Liver (tissue), 9 donors: ENCODE results near the gene TCF12. TPM values are rescaled to one million over a fixed set of nuclear protein-coding genes. Genes with fewer than 3 reads are reported as not detected.

ENCODE experiments used
- DNase-seq: peaks from one replicate; pipeline ENCODE4 v3.0.0-alpha.2; 2017; ENCODE audit warnings: low spot score
- H3K27ac ChIP-seq, 2 donors: one replicate each; pipeline ENCODE4 v1.7.0; 2013; ENCODE audit warnings: inconsistent platforms in 2 of 2, low read length in 2 of 2, control low read depth in 1 of 2, low read depth in 1 of 2, mild to moderate bottlenecking in 1 of 2
- H3K27me3 ChIP-seq, 4 donors: one replicate each; pipeline versions ENCODE4 v1.6.1 to v1.7.0; 2013; ENCODE audit warnings: low read length in 3 of 4, inconsistent platforms in 1 of 4, mild to moderate bottlenecking in 1 of 4, moderate library complexity in 1 of 4; ENCODE audit not compliant: control insufficient read depth in 4 of 4, insufficient read depth in 4 of 4
- H3K36me3 ChIP-seq, 4 donors: one replicate each; pipeline versions ENCODE4 v1.6.1 to v1.7.0; 2013; ENCODE audit warnings: low read length in 3 of 4, mild to moderate bottlenecking in 3 of 4, low read depth in 1 of 4, moderate library complexity in 1 of 4; ENCODE audit not compliant: control insufficient read depth in 4 of 4, insufficient read depth in 3 of 4
- H3K4me1 ChIP-seq, 4 donors: one replicate each; pipeline versions ENCODE4 v1.6.1 to v1.7.0; 2013; ENCODE audit warnings: low read length in 3 of 4, mild to moderate bottlenecking in 3 of 4, moderate library complexity in 1 of 4; ENCODE audit not compliant: control insufficient read depth in 4 of 4, insufficient read depth in 4 of 4
- H3K4me3 ChIP-seq, 3 donors: one replicate each; pipeline versions ENCODE4 v1.6.1 to v1.7.0; 2013; ENCODE audit warnings: low read length in 3 of 3, control low read depth in 1 of 3, low read depth in 1 of 3, mild to moderate bottlenecking in 1 of 3
- H3K9ac ChIP-seq, 2 donors: one replicate each; pipeline ENCODE4 v1.7.0; 2013; ENCODE audit warnings: low read length in 2 of 2, mild to moderate bottlenecking in 2 of 2, moderate library complexity in 2 of 2, control low read depth in 1 of 2, low read depth in 1 of 2
- H3K9me3 ChIP-seq, 4 donors: one replicate each; pipeline versions ENCODE4 v1.6.1 to v1.7.0; 2013; ENCODE audit warnings: low read length in 3 of 4; ENCODE audit not compliant: control insufficient read depth in 4 of 4
- ATF3 ChIP-seq: IDR thresholded peaks from 2 replicates; pipeline ENCODE4 v1.6.1; 2016; ENCODE audit warnings: antibody characterized with exemption
- FOXA1 ChIP-seq: IDR thresholded peaks from 2 replicates; pipeline ENCODE4 v1.6.1; 2016; ENCODE audit warnings: antibody characterized with exemption
- FOXA2 ChIP-seq: IDR thresholded peaks from 2 replicates; pipeline ENCODE4 v1.6.1; 2016; ENCODE audit warnings: antibody characterized with exemption
- GABPA ChIP-seq, 2 donors: IDR thresholded peaks in 1 of 2; conservative IDR thresholded peaks in 1 of 2; 2 replicates each; pipeline ENCODE4 v1.6.1; 2016; ENCODE audit warnings: antibody characterized with exemption in 2 of 2, mild to moderate bottlenecking in 1 of 2, moderate library complexity in 1 of 2
- HNF4A ChIP-seq, 2 donors: conservative IDR thresholded peaks; 2 replicates each; pipeline ENCODE4 v1.6.1; 2016; ENCODE audit warnings: antibody characterized with exemption in 2 of 2, mild to moderate bottlenecking in 2 of 2
- JUND ChIP-seq, 2 donors: IDR thresholded peaks; 2 replicates each; pipeline ENCODE4 v1.6.1; 2016; ENCODE audit warnings: antibody characterized with exemption in 2 of 2
- NR2F2 ChIP-seq: IDR thresholded peaks from 2 replicates; pipeline ENCODE4 v1.6.1; 2016; ENCODE audit warnings: antibody characterized with exemption
- RAD21 ChIP-seq, 2 donors: IDR thresholded peaks; 2 replicates each; pipeline ENCODE4 v1.6.1; 2016; ENCODE audit warnings: antibody characterized with exemption in 2 of 2, mild to moderate bottlenecking in 2 of 2
- REST ChIP-seq: IDR thresholded peaks from 2 replicates; pipeline ENCODE4 v1.6.1; 2016; ENCODE audit warnings: antibody characterized with exemption, mild to moderate bottlenecking
- ZBTB33 ChIP-seq: IDR thresholded peaks from 2 replicates; pipeline ENCODE4 v1.6.1; 2016; ENCODE audit warnings: antibody characterized with exemption
- WGBS: extraction: QIAGEN DNeasy Blood & Tissue Kit; methylation state at CpG from one replicate; pipeline ENCODE4 v1.1.7; 2013; 5-methylcytosine and 5-hydroxymethylcytosine counted together
- polyA plus RNA-seq, 2 donors: library from polyadenylated mRNA; stranded (reverse) in 1 of 2; unstranded in 1 of 2; fragments of 200-250 nt in 1 of 2; fragments of >200 nt in 1 of 2; fragmentation: Nextera tagmentation in 1 of 2; extraction: Ambion mirVana in 1 of 2; gene quantifications; one replicate each; pipeline versions ENCODE4 v1.2.1 to v1.2.3, GENCODE V29; 2013 to 2015
- total RNA-seq, 2 donors: library from RNA; depleted of rRNA; stranded (reverse); fragments of >200 nt; gene quantifications; one replicate each; pipeline ENCODE4 v1.2.3, GENCODE V29; 2014
- donor health status: healthy.
- donor health status: healthy.
- donor health status: healthy.
- donor health status: healthy.
- donor health status: healthy.

The TCF12 gene
- total and polyA plus RNA-seq, 4 donors: 8.7 to 38.3 (median 22.3) TPM

- WGBS: 35% methylated on average over 2 of the region's 2 CpGs
- Histone ChIP-seq H3K4me3 (no peak overlapping the region), H3K4me1 (peaks cover 2 to 15% (median 8%) of the 10 kb centered on the region in 4 donors), H3K36me3 (no peaks in the 10 kb centered on the region), H3K9me3 (no peaks in the 10 kb centered on the region), H3K27ac (no peak overlapping the region), H3K27me3 (no peaks in the 10 kb centered on the region), H3K9ac (no peak overlapping the region)
- TF ChIP-seq GABPA (IDR thresholded peaks at IDR 0.05 in 1 of 2, conservative IDR thresholded peaks at IDR 0.05 in 1 of 2) (no peak), NR2F2 (no peak), REST (no peak), FOXA2 (no peak)
- DNase-seq: no peak
Measured at GRCh38 chr15:57216288-57216687, 297.8 kb downstream of the TCF12 start.

GRCh38 chr15:57217778-57218598 is 299.5 kb downstream of the TCF12 start:
- no peak overlapping the region for H3K27ac ChIP-seq

More at GRCh38 chr15:57217778-57218598, 299.5 kb downstream of the TCF12 start:
- no peak for TF ChIP-seq JUND (IDR thresholded peaks at IDR 0.05)
- no peak for TF ChIP-seq HNF4A (conservative IDR thresholded peaks at IDR 0.05)
- TF ChIP-seq FOXA2: no peak
- no peak for TF ChIP-seq NR2F2
- no peak for TF ChIP-seq FOXA1
- TF ChIP-seq ZBTB33: no peak
- no peak for TF ChIP-seq RAD21 (IDR thresholded peaks at IDR 0.05)
- TF ChIP-seq ATF3: no peak
- Histone ChIP-seq H3K4me3 (no peak overlapping the region), H3K9me3 (no peaks in the 10 kb centered on the region), H3K4me1 (peaks cover 2 to 13% (median 8%) of the 10 kb centered on the region in 4 donors), H3K36me3 (no peaks in the 10 kb centered on the region), H3K9ac (no peak overlapping the region), H3K27me3 (no peaks in the 10 kb centered on the region)
- no peak for DNase-seq
- WGBS: 69% methylated on average over 7 of the region's 7 CpGs
